GM19023 (cell line): Measurements from ENCODE around the gene FAM221B.

Source experiments
- ATAC-seq: cut with Tn5 transposase; IDR thresholded peaks from one replicate; pipeline ENCODE4 v1.9.1; 2021; ENCODE audit warnings: mild to moderate bottlenecking, moderate library complexity; ENCODE audit not compliant: unreplicated experiment

Gene FAM221B

GRCh38 chr9:35822926-35823325 is 5.6 kb downstream of the FAM221B start:
- no peak for ATAC-seq

DNA sequence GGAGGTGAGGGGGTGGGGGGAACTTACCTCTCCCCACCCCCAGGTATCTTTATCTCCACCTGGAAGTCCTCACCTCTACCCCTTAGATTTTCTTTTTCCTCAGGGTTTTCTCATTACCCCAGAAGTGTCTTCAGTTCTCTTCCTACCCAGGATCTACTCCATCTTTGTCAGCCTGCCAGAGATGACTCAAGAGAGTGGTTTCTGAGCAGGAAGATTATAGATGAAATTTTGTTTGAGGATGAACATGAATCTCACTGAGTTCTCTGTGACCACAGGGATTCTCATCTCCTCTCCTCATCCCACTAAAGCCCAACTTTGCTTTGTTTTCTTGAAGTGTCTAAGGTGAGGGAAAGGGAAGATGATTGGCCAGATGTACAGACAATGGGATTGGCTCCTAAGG is 8.5 kb downstream of the FAM221B start:
- ATAC-seq = no peak

- ATAC-seq = no peak
These were observed 10.2 kb downstream of the FAM221B start for GRCh38 chr9:35818341-35818740.

DNA sequence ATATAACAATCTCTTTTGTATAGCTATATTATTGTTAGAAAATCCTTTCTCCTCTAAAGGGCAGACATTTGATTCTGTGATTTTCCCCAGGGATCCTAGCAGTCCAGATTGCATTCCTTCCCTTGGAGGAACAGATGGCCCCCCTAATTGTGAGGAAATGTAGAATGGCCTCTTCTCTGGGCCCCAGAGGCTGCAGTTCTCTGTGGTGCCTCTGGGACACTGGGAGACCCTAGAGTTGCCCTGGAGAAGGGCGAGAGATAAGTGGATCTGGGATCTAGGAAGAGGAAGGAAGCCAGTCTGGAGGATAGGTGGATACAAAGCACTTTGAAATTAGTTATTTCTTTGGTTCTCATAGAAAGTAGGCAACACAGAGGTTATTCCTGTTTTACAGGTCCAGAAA is 11.8 kb downstream of the FAM221B start:
- no peak for ATAC-seq

DNA sequence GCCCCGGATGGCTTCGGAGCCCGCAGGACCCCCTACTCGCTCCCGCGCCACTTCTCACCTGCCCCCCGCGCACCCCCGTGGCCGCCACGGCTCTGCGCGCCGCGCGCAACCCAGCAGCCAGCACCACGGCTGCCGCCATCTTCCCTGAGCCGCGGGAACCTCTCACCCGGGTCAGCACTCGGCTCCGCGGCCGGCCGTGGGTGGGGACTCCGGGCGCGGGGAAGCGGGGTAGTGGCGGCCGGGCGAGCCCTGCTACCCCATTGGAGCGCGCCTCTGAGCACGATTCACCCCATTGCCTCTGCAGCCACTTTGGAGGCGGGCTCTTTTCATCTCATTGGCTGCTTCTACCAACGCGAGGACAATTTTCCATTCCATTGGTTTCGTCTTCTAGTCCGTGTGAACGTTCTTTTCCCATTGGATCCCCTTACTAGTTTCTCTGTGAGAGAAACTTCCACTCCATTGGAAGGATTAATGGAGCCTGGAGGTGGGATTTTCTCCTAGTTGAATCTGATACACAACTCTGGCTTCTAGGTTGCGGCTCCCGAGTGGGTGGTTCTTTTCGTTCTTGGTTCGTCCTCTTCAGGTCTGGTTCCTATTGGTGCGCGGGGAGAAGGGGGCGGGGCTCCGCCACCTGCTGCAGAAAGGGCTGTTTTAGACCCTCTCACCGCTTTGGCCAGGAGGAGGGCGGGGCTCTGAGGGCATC is 13.5 kb downstream of the FAM221B start, which contains the start of gene HINT2:
TSS of gene HINT2 (minus strand) at position 202 of the 703 bp plus-strand sequence. CDS start at position 139, 63 bp downstream.
- peak; percentile 79 for ATAC-seq

DNA sequence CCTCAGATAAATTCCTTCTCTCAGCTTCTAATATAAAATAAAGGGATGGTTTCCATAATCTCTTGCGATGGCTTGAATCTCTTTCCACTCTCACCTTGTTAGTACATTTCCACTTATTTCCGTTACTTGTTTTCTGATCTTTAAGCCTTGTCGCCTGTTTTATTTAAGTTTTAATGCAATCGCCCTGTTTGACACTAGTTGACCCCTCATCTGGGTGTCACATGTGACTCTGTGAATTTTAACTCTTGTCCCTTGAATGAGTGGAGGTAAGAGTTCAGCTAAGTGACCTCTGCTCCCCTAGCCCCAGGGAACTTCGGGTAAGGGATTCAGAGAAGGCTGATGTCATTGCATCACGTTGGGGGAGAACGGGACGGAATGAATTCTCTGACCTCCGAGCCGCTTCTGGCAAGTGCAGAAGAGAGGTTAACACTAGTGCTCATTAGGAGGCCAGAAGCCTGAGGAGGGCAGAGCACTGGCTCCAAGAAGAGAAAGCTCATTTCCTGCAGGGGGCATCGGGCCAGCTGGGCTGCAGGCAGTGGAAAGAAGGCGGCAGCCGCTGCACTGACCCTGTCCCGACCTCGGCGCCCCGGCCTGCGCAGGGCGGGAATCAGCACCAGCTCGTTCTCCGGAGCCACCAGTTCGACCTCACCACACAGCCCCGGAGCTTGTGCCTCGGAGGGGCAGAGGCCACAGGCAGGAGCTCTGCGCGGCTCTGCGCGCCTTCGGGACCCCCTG is 14.3 kb downstream of the FAM221B start:
- ATAC-seq = peak; percentile 20

DNA sequence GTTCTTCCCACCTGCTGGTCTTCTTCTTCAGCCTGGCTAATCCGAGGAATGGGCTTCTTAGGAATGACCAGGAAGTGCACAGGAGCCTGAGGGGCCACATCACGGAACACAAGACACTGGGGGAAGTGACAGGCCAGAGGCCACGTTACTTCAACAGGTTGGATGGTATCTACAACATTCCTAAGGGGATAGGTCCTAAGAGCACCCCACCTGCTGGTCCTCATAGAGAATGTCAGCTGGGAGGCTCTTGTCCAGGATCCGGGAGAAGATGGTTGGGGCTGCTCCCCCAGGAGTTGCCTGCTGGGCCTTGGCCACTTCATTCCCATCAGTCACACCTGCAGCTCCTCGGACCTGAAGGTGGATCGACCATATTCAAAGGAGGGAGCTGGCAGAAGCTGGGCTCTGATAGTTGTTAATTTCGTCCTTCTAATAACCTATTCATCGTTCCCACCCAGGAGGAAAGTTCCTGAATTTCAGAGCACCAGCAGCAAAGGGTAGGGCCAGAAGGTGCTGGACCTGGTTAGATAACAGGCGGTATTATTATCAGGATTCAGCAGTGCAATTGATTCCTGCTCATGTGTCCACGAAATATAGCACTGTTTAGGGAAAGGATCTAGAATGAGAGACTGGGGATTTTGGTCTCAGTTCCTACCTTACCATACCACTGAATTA is 15.0 kb downstream of the FAM221B start:
- no peak for ATAC-seq

GRCh38 chr9:35812025-35812602 is 16.4 kb downstream of the FAM221B start, which contains the start of gene SPAG8:
Gene SPAG8 (minus strand): TSS chr9:35812262. CDS start chr9:35812147, 115 bp downstream.
- ATAC-seq = peak; percentile 60

DNA sequence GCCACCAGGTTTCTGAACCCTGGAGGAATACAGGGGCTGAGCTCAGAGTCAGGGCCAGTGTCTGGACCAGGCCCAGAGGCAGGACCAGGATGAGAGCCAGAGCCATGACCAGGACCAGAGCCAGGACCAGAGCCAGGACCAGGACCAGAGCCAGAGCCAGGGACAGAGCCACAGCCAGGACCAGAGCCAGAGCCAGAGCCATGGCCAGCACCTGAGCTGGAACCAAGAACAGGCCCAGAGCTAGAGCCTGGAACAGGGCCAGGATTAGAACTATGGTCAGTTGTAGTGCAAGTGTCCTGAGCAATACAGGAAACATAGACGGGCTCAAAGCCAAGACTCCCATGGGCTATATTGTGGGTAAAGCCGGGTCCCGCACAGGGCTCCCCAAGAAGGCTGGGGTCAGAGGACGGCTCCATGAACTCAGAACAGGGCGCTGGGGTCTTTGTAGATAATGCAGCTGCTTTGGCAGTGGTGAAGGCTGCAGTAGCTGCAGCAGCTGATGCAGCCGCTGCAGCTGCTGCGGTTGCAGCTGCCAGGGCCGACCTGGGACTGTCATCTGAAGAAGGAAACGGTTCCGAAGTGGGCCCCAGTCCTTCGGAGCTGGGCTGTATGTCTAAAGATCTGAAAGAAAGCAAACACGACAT is 17.0 kb downstream of the FAM221B start:
- ATAC-seq = no peak

GRCh38 chr9:35810122-35810521 is 18.4 kb downstream of the FAM221B start:
- no peak for ATAC-seq

- no peak for ATAC-seq
These were observed 20.1 kb downstream of the FAM221B start for GRCh38 chr9:35808433-35808832.

- ATAC-seq = no peak
These were observed 22.4 kb downstream of the FAM221B start for GRCh38 chr9:35806101-35806500.

DNA sequence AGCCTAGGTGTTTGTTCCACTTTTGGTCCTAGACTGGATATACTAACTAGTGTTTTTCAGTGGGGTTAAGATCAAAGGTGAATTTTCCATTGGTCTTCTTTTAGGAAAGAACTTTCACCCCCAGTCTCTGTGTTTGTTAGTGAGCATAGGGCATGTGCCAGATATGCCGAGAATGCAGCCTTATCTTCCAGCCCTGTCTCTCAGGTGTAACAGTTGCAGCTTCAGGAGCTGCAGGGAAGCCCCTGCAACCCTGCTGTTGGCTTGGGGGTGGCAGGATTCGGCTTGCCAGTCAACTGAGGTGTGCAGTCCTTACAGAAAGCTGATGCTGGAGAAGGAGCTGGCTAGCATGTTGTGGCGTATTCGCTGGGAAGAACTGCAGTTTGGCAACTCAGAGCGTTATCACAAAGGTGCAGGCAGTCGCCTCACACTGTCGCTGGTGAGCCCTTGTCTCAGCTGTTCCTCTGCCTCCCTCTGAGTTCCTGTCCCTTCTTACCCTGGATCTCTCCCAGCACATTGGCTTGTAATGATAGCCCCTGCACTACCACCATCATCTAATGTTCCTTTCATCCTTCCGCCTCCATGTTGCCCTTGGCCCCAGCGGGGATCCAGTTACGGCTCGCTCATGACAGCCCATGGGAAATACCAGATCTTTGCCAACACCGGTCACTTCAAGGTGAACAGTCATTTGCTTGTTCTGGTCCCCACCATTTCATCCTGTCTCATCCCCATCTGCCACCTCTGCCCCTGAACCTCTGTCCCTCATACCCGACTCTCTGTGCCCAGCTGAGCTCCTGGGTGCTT is 27.0 kb downstream of the FAM221B start:
- ATAC-seq = no peak

DNA sequence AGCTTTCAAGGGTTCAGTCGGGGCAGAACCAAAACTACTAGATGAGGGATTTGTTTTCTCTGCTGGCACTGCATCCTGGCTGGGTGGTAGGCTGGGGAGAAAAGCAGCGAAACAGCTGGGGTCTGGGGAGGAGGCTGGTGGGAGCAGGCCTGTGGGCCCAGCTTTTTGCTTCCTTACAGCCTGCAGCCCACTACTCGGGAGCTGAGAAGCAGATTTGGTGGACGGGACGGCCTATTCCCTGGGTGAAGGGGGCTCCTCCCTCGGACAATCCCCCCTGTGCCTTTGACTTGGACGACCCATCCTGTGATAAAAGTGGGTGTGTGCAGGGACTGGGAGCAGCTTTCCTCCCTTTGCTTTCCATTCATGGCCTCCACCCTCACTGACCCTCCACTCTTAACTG is 28.0 kb downstream of the FAM221B start:
- ATAC-seq = no peak

DNA sequence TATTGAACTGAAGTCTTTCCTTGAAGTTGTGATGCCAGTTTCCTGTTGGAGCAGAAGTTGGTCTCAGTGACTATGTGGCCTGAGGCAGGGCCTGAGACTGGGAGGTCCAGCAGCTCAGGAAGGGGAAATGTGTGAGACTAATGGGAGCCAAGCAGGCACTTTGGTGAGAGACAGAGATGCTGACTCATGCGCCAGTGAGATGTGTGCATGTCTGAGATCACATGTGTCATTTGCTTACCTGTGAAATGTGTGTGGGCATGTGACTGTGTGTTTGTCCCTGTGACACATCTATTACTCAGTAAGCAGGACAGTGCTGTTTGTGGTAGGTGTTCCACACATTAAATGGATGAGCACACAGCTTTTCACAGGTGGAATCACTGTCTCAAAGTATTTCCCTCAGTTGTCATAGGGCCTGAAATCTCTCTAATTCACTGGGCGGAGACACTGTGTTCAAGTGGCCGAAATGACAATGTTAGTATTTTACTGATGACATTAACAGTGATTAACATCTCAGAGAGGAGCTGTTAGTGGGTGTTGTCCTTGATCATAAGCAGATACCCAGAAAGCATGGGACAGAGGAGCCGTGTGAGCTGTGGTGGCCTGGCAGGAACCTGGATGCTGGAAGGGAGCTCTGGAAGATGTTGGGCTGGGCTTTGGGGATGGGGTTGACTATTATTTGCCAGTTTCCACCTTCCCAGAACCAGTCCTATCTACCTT is 29.7 kb downstream of the FAM221B start:
- ATAC-seq = peak; percentile 56

GRCh38 chr9:35797311-35798109 is 31.0 kb downstream of the FAM221B start:
- no peak for ATAC-seq

DNA sequence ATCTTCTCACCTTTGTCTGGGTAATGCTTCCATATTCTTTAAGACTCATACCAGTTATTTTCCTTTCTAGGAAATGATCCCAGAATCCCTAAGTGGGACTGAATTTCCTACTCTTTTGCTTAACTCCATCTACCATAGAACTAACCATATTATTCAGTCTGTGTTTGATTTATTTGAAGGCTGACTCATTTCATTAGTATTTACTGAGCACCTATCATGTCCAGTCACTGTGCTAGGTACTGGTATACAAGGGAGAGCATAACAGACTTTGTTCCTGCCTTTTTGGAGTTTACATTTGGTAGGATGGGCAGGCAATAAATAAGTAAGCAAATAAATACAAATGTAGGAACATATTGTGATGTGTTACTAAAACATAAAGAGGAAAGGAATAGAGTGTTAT is 32.8 kb downstream of the FAM221B start:
- ATAC-seq = no peak

DNA sequence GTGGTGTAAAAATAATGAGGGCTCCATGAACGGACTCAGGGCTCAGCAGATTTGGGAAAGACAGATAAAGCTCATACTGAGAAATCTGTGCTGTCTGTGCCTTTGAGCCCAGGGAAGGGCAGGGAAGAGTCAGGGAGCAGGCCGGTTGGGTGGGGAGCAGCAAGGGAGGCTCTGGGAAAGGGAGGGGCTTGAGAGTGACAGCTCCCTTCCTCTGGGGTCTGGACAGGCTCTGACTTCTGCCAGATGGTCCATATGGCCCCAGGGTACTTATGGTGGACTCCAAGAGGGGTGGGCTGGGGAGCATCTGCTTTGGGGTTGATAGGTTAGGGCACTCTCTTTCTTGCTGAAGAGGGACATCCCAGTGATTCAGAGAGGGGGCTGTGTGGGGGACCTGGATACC is 35.1 kb downstream of the FAM221B start:
- no peak for ATAC-seq

- ATAC-seq = no peak
These were observed 35.7 kb downstream of the FAM221B start for GRCh38 chr9:35792826-35793225.
